Left ventricle myocardium superior (tissue), 1 donor: ENCODE data around the gene CFAP100. TPM values are rescaled to one million over a fixed set of nuclear protein-coding genes. Genes with fewer than 3 reads are reported as not detected.

Experiments
- ATAC-seq: fragments of 200-7000 bp; cut with Tn5 transposase; one replicate; pipeline ENCODE4 v1.9.1; 2020; ENCODE audit warnings: mild to moderate bottlenecking, moderate library complexity
- DNase-seq: peaks from one replicate; pipeline ENCODE4 v3.0.0-alpha.2; 2020
- intact Hi-C: fragments of 100-400 bp; cut with micrococcal nuclease; formaldehyde crosslinking; loops from one replicate; pipeline ENCODE4 v1.11.0; 2022
- total RNA-seq: library from RNA; stranded (reverse); fragmentation: NEBNext Ultra II Directional; extraction: Animal tissue kit (Norgen Biotek cat#: 25700); gene quantifications from one replicate; pipeline ENCODE4 v1.2.1, GENCODE V29; 2021
- donor health status: DM: no; HTN: yes; CAD: no; lungs with severe emphysema.

Gene CFAP100
- total RNA-seq, 1 donor from 2014 or later = not detected

GRCh38 chr3:126396536-126396935 is 1.8 kb downstream of the CFAP100 start:
- ATAC-seq = no peak
- intact Hi-C loops = no loop called here
- DNase-seq = no peak

- DNase-seq (no peak), ATAC-seq (no peak)
- intact Hi-C loops = no loop called here
Observed at GRCh38 chr3:126397610-126398422, 3.1 kb downstream of the CFAP100 start.

- DNase-seq (no peak), ATAC-seq (no peak)
- intact Hi-C loops = no loop called here
Observed at GRCh38 chr3:126398423-126399350, 4.0 kb downstream of the CFAP100 start.

GRCh38 chr3:126399351-126399735 is 4.6 kb downstream of the CFAP100 start:
- no peak for DNase-seq
- intact Hi-C loops = no loop called here
- ATAC-seq = no peak

- intact Hi-C loops = no loop called here
- no peak for DNase-seq
- ATAC-seq = no peak
Observed at GRCh38 chr3:126399756-126400155, 5.0 kb downstream of the CFAP100 start.

- ATAC-seq (no peak), DNase-seq (no peak)
- intact Hi-C loops = no loop called here
Observed at GRCh38 chr3:126401611-126402160, 7.0 kb downstream of the CFAP100 start.

GRCh38 chr3:126402178-126402577 is 7.5 kb downstream of the CFAP100 start:
- intact Hi-C loops = no loop called here
- DNase-seq = no peak
- ATAC-seq = no peak

- intact Hi-C loops = no loop called here
- ATAC-seq = no peak
- no peak for DNase-seq
Observed at GRCh38 chr3:126402666-126403302, 8.1 kb downstream of the CFAP100 start.

- DNase-seq (no peak), ATAC-seq (no peak)
- intact Hi-C loops = no loop called here
Observed at GRCh38 chr3:126406389-126407296, 11.9 kb downstream of the CFAP100 start.

- DNase-seq = no peak
- no peak for ATAC-seq
- intact Hi-C loops = no loop called here
Observed at GRCh38 chr3:126407412-126408044, 12.8 kb downstream of the CFAP100 start.

GRCh38 chr3:126408099-126408498 is 13.4 kb downstream of the CFAP100 start:
- ATAC-seq (no peak), DNase-seq (no peak)
- intact Hi-C loops = no loop called here

GRCh38 chr3:126412841-126413692 is 18.4 kb downstream of the CFAP100 start:
- DNase-seq (no peak), ATAC-seq (no peak)
- intact Hi-C loops = no loop called here

GRCh38 chr3:126413693-126414080 is 19.0 kb downstream of the CFAP100 start:
- intact Hi-C loops = no loop called here
- DNase-seq = no peak
- ATAC-seq = no peak

- ATAC-seq = no peak
- intact Hi-C loops = no loop called here
- DNase-seq = no peak
Observed at GRCh38 chr3:126414406-126414805, 19.7 kb downstream of the CFAP100 start.

- no peak for DNase-seq
- ATAC-seq = no peak
- intact Hi-C loops = no loop called here
Observed at GRCh38 chr3:126414961-126415660, 20.4 kb downstream of the CFAP100 start.

- no peak for ATAC-seq
- intact Hi-C loops = no loop called here
- no peak for DNase-seq
Observed at GRCh38 chr3:126415661-126416591, 21.2 kb downstream of the CFAP100 start.
